ENCODE measurements around the gene PACRG. TPM values are rescaled to one million over a fixed set of nuclear protein-coding genes. Genes with fewer than 3 reads are reported as not detected.
A peak's percentile ranks its signal among the peaks of the same experiment; 100 is the strongest.

The PACRG gene
- total RNA-seq, 2 experiments from 2014 or later: not detected

GRCh38 chr6:163340201-163340887 lies 612.6 kb downstream of the PACRG start:
- Histone ChIP-seq H3K27ac (ENCODE audit: low read depth, low read length, poor library complexity, severe bottlenecking) (no peak overlapping the region), H2AFZ (ENCODE audit: low read length) (no peak overlapping the region), H3K4me1 (ENCODE audit: insufficient read depth, low read length, poor library complexity, severe bottlenecking) (no peaks in the 10 kb centered on the region), H4K20me1 (ENCODE audit: insufficient read depth, low read length) (no peaks in the 10 kb centered on the region), H3K9me3 (ENCODE audit: low read length) (no peaks in the 10 kb centered on the region), H3K4me2 (ENCODE audit: low read length) (no peak overlapping the region), H3K36me3 (ENCODE audit: insufficient read depth, low read length) (no peaks in the 10 kb centered on the region), H3K9me2 (ENCODE audit: insufficient read depth, low read length) (no peaks in the 10 kb centered on the region), H3K79me2 (ENCODE audit: insufficient read depth, low read depth, low read length) (no peaks in the 10 kb centered on the region), H3K4me3 (ENCODE audit: low read depth, low read length, poor library complexity, severe bottlenecking) (no peak overlapping the region)
- intact Hi-C loops (cut with micrococcal nuclease; ENCODE audit: unreplicated experiment): no loop called here
- TF ChIP-seq CTCF (conservative IDR thresholded peaks at IDR 0.05; ENCODE audit: low read length) (0 out of 2 replicates have a peak, but pooled peaks have one; percentile 17), EZH2phosphoT487 (IDR thresholded peaks at IDR 0.05; ENCODE audit: borderline replicate concordance, low read depth, low read length) (no peak)
- CTCF ChIA-PET (ENCODE audit: unreplicated experiment): no interaction called here
- POLR2A ChIA-PET: interaction anchor here (0.6 kb wide), 1 partner anchor 621 kb away, joined by 3 read pairs; no protein-coding TSS in a partner anchor
- no TSS peak for BruUV-seq (replicated peaks)
- DNase-seq (ENCODE audit: low spot score): no peak

GRCh38 chr6:163341224-163342061 lies 613.7 kb downstream of the PACRG start:
- Histone ChIP-seq H3K4me3 (ENCODE audit: low read depth, low read length, poor library complexity, severe bottlenecking) (no peak overlapping the region), H4K20me1 (ENCODE audit: insufficient read depth, low read length) (no peaks in the 10 kb centered on the region), H3K9me3 (ENCODE audit: low read length) (no peaks in the 10 kb centered on the region), H3K27ac (ENCODE audit: low read depth, low read length, poor library complexity, severe bottlenecking) (no peak overlapping the region), H2AFZ (ENCODE audit: low read length) (no peak overlapping the region), H3K36me3 (ENCODE audit: insufficient read depth, low read length) (no peaks in the 10 kb centered on the region), H3K4me1 (ENCODE audit: insufficient read depth, low read length, poor library complexity, severe bottlenecking) (no peaks in the 10 kb centered on the region), H3K9me2 (ENCODE audit: insufficient read depth, low read length) (no peaks in the 10 kb centered on the region), H3K4me2 (ENCODE audit: low read length) (no peak overlapping the region), H3K79me2 (ENCODE audit: insufficient read depth, low read depth, low read length) (no peaks in the 10 kb centered on the region)
- BruUV-seq (replicated peaks): no TSS peak
- ChIA-PET POLR2A (no interaction called here), CTCF (ENCODE audit: unreplicated experiment) (no interaction called here)
- intact Hi-C loops (cut with micrococcal nuclease; ENCODE audit: unreplicated experiment): no loop called here
- no peak for DNase-seq (ENCODE audit: low spot score)
- TF ChIP-seq EZH2phosphoT487 (IDR thresholded peaks at IDR 0.05; ENCODE audit: borderline replicate concordance, low read depth, low read length) (no peak), CTCF (conservative IDR thresholded peaks at IDR 0.05; ENCODE audit: low read length) (no peak)

Data from OCI-LY7 (cell line).